ENCODE measurements around the gene PPP1R7. TPM values are rescaled to one million over a fixed set of nuclear protein-coding genes. Genes with fewer than 3 reads are reported as not detected.

PPP1R7 gene
- total RNA-seq, 1 donor from 2014 or later, result 60.7 TPM

DNA sequence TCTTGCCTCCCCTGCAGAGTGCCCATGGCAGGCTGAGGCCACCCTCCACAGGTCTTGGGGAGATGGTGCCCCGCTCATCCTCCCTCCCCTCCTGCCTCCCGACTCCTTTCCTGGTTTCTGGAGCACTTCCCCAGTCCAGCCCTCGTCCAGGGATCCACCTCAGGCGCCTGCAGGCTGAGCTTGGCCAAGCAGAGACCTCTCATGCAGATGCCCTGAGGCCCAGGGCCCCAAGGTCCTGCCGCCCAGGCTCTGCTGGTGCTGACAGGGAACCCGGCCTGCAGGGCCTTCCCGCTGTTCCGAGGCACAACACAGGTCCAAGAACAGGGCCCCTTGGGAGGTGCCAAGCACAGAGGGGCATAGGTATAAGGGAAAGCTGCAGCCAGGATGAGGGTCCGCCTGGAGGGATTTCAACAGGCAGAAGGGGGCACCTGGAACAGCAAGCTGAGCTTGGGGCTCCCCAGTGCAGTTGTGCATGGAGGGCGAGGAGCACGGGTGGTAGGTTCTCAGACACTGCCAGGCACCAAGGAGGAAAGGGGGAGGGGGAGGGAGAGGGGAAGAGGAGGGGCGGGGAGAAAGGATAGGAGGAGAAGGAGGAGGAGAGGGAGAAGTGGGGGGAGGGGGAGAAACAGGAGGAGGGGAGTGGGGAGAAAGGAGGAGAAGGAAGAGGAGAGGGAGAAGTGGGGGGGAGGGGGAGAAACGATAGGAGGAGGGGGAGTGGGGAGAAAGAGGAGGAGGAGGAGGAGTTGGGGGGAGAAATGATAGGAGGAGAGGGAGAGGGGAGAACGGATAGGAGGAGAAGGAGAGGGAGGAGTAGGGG, 37.0 kb downstream of the PPP1R7 start:
- intact Hi-C loops (cut with DNase I), result no loop called here
- TF ChIP-seq CTCF (IDR thresholded peaks at IDR 0.05), result no peak
- no peak for ATAC-seq

DNA sequence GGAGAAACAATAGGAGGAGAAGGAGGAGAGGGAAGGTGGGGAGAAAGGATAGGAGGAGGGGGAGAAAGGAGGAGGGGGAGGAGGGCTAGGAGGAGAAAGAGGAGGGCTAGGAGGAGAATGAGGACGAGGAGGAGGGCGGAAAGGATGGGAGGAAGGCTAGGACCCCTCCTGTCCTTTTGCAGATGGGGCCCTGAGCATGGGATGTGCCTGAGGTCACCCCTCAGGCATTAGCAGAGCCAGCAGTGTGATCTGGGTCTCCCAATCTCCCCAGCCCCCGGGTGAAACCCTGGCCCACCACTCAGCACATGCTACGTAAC, 37.6 kb downstream of the PPP1R7 start:
- H3K36me3 ChIP-seq, result peaks cover 12% of the 10 kb centered on the region
- no peak overlapping the region for H3K27ac ChIP-seq
- ATAC-seq, result no peak
- no peak overlapping the region for H3K4me3 ChIP-seq
- intact Hi-C loops (cut with DNase I), result no loop called here
- no peaks in the 10 kb centered on the region for H3K27me3 ChIP-seq
- no peaks in the 10 kb centered on the region for H3K9me3 ChIP-seq
- DNase-seq, result no peak
- TF ChIP-seq CTCF (IDR thresholded peaks at IDR 0.05), result no peak
- H3K4me1 ChIP-seq, result no peaks in the 10 kb centered on the region

More for the DNA sequence above, 37.0 kb downstream of the PPP1R7 start:
- H3K9me3 ChIP-seq, result no peaks in the 10 kb centered on the region
- no peaks in the 10 kb centered on the region for H3K27me3 ChIP-seq
- peaks cover 18% of the 10 kb centered on the region for H3K36me3 ChIP-seq
- H3K4me1 ChIP-seq, result no peaks in the 10 kb centered on the region
- no peak overlapping the region for H3K27ac ChIP-seq
- no peak overlapping the region for H3K4me3 ChIP-seq
- peak; percentile 62 for DNase-seq

GRCh38 chr2:241188361-241189092, 38.3 kb downstream of the PPP1R7 start, which contains the start of gene ANO7:
Gene ANO7 (plus strand): TSS chr2:241188677. CDS start chr2:241190064, 1,387 bp downstream.
- peak; percentile 64 for DNase-seq
- no peaks in the 10 kb centered on the region for H3K9me3 ChIP-seq
- ATAC-seq, result peak; percentile 48
- TF ChIP-seq CTCF (IDR thresholded peaks at IDR 0.05), result no peak
- H3K4me3 ChIP-seq, result no peak within 1 kb of the TSS
- H3K27me3 ChIP-seq, result no peaks in the 10 kb centered on the region
- H3K4me1 ChIP-seq, result no peaks in the 10 kb centered on the region
- H3K36me3 ChIP-seq, result peaks cover 5% of the 10 kb centered on the region
- H3K27ac ChIP-seq, result no peak within 1 kb of the TSS
- intact Hi-C loops (cut with DNase I), result no loop called here

GRCh38 chr2:241189093-241189855, 39.0 kb downstream of the PPP1R7 start:
- intact Hi-C loops (cut with DNase I), result no loop called here
- no peaks in the 10 kb centered on the region for H3K4me1 ChIP-seq
- TF ChIP-seq CTCF (IDR thresholded peaks at IDR 0.05), result no peak
- H3K36me3 ChIP-seq, result no peaks in the 10 kb centered on the region
- no peak overlapping the region for H3K27ac ChIP-seq
- DNase-seq (no peak), ATAC-seq (peak; percentile 6)
- no peaks in the 10 kb centered on the region for H3K27me3 ChIP-seq
- H3K9me3 ChIP-seq, result no peaks in the 10 kb centered on the region
- no peak overlapping the region for H3K4me3 ChIP-seq

DNA sequence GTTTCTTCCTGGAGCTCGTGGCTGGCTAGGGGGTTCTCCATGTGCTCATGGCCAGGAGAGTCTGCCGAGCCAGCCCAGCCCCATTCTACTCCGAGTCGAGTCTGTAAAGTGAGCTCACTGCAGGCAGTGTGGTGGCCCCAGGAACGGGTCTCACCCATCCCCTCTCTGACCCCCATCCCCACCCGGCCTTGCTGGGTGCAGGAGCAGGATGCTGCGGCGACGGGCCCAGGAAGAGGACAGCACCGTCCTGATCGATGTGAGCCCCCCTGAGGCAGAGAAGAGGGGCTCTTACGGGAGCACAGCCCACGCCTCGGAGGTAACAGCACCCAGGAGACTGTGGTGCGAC, 39.6 kb downstream of the PPP1R7 start:
- TF ChIP-seq CTCF (IDR thresholded peaks at IDR 0.05), result no peak

More for the DNA sequence above, 39.6 kb downstream of the PPP1R7 start:
- H3K27ac ChIP-seq, result no peak overlapping the region
- intact Hi-C loops (cut with DNase I), result no loop called here
- H3K4me3 ChIP-seq, result no peak overlapping the region
- H3K9me3 ChIP-seq, result no peaks in the 10 kb centered on the region
- no peaks in the 10 kb centered on the region for H3K36me3 ChIP-seq
- H3K27me3 ChIP-seq, result no peaks in the 10 kb centered on the region
- DNase-seq (no peak), ATAC-seq (no peak)
- no peaks in the 10 kb centered on the region for H3K4me1 ChIP-seq

All from upper lobe of right lung (tissue), 1 donor.